Medulla oblongata (tissue), 1 donor: ENCODE measurements around the gene SH3RF1.

Experiments
- DNase-seq: peaks from one replicate; pipeline ENCODE4 v3.0.0-alpha.2; 2015; ENCODE audit errors: extremely low spot score

SH3RF1 gene

DNA sequence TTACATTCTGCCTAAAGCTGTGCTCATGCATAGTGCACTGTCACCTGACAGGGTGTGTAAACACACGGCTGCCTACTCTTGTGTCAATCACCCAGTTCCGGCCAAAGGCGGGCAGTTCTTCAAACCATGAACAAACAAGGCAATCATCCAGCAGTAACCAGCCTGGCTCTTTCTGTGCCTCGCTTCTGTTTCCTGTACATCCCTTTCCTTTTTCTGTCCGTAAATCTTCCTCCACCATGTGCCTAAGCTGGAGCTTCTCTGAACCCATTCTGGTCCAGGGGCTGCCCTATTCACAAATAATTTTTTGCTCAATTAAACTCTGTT is 199.9 kb downstream of the SH3RF1 start:
- no peak for DNase-seq

- no peak for DNase-seq
These were observed 200.5 kb downstream of the SH3RF1 start for GRCh38 chr4:169070071-169070894.

DNA sequence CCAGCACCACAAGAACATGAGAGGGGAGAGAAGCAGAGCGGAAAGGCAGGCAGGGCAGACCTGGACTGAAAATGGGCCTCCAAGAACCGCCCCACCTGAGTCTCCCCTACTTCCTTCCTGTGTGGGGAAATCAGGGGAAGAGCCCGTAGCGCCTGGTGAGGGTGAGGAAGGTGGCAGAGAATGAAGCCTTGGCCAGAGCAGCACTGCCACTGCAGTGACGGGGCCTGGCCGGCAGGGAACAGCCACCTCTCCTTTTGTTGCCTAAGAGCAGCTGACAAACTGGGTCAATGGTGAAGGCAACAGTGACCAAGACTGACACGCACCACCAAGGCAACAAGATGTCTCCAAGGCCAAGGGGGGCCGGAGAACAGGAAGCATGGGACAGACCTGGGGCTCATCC is 202.3 kb downstream of the SH3RF1 start:
- DNase-seq: no peak

DNA sequence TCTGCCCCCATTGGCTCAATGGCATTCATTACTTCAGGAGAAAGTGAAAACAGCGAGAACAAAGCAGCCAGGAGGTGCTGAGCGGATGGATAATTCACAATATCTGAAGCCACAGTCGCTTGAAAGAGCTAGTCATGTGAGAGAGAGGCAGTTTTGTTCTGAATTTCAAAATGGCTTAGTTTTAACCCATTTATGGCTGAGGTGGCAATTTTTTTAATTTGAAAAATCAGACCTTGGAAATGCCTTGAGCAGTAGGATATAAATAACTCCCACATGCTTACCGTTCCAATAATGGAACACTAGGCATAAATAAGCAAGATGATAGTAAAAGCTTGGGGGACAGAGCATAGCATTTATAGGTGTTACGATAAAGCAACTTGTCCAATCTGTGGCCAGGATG is 203.8 kb downstream of the SH3RF1 start:
- no peak for DNase-seq

GRCh38 chr4:169064296-169064695 is 206.5 kb downstream of the SH3RF1 start:
- DNase-seq: no peak

DNA sequence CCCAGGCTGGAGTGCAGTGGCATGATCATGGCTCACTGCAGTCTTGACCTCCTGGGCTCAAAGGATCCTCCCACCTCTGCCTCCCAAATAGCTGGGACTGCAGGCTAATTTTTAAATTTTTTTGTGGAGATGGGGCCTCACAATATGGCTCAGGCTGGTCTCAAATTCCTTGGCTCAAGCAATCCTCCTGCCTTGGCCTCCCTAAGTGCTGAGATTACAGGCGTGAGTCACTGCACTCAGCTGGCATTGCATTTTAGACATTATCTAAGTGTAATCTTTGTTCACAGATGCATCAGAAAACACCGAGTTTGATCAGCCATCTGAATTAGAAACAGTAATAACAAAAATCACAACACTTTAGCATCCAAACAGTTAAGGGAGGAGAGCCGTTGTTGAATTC is 207.3 kb downstream of the SH3RF1 start:
- no peak for DNase-seq

GRCh38 chr4:169062897-169063244 is 207.9 kb downstream of the SH3RF1 start:
- no peak for DNase-seq

GRCh38 chr4:169061386-169061785 is 209.4 kb downstream of the SH3RF1 start:
- no peak for DNase-seq

GRCh38 chr4:169060391-169061091 is 210.2 kb downstream of the SH3RF1 start:
- DNase-seq: no peak

DNA sequence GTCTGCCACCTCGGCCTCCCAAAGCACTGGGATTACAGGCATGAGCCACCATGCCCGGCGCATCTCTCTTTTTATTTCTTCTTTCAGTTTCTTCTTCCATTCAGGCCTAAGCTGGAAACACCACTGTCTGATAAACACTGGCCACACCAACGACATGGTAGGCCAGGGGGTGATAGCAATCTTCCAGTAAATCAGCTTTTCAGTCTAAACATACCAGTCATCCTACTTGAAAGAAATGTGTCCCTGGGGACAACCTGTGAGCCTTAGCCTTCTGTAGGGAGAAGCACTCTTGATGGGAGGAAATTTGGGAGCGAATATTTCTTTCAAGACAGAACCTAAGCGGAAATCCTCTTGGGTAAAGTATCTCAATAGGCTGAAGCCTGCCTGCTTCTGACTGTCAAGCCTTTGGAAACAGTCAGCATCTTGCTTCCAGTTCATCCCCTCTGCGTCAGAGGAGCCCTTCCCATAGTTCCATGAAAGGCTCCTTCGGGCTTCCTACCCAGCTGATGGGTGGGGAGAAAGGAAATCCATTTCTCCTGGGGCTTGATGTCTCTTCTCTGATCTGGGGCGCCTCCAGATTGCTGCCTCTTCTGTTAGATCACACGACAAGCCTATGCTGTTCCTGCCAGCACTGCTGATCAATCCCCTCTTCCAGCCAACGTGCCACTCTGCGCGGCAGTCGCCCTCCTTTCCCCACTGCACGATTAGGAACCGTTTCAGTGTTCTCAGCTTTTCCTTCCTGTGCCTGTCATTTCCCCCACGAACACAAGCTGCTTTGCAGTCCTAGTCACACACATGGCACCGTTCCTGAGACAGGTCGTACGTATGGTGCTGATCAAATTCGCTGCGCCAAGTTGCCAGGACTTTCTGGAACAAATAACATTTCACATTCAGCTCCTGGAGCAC is 211.2 kb downstream of the SH3RF1 start:
- DNase-seq: no peak

- no peak for DNase-seq
These were observed 212.4 kb downstream of the SH3RF1 start for GRCh38 chr4:169058312-169058711.

- no peak for DNase-seq
These were observed 215.9 kb downstream of the SH3RF1 start for GRCh38 chr4:169054879-169055278.

GRCh38 chr4:169052594-169052945 is 218.2 kb downstream of the SH3RF1 start:
- no peak for DNase-seq

- DNase-seq: no peak
These were observed 218.8 kb downstream of the SH3RF1 start for GRCh38 chr4:169051761-169052593.

- no peak for DNase-seq
These were observed 219.6 kb downstream of the SH3RF1 start for GRCh38 chr4:169050881-169051760.

- no peak for DNase-seq
These were observed 220.5 kb downstream of the SH3RF1 start for GRCh38 chr4:169050284-169050683.

GRCh38 chr4:169048868-169049414 is 221.8 kb downstream of the SH3RF1 start:
- no peak for DNase-seq

DNA sequence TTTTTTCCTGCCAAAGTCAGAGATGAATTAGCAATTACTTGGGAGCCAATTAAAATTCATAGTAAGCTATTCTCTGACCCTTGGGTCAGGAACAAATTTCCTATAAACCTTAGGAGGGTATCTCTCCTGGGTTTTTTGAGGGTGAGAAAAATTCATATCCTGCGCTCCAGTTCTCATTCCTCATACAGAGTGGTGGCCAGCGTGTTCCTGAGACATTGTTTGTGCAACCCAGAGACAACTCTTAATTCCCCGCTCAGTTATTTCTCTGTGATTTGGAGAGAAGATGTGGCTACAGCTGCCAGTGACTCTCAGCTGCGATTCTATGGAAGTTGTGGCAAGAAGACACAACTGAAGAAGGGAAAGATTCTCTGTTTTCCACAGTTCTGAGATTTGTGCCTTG is 222.8 kb downstream of the SH3RF1 start:
- no peak for DNase-seq

DNA sequence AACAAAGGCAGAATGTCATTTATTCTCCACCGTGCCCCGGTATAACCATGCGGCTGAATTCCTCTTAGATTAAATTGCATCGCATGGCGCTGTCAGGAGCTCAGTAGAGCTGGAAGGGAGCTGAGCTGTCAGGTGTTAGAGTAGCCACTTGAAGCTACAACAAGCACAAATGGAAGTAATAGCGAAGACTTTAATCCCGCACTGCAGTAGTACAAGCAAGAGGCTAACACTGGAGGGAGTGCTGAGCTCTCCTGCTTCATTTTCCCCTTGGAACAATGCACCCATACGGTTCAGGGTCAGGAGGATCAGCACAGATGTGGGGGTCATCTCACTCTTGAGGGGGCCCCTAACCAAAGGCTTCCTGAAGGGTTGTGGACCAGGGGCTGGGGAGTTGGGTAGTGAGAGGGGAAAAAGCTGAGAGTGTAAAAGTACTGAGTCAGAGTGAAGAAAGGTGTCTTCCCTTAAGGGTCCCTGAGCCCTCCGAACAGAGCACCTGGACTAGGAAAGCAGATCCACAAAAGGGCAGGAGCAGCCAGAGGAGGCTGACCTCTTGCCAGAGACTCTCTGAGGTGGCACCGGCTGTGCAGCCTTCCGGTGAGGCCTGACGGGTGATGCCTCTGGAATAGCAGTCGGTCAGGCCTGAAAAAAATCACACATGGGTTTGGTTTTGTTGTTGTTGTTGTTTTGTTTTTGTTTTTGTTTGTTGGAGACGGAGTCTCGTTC is 224.7 kb downstream of the SH3RF1 start:
- no peak for DNase-seq
